ENCODE data around the gene SNAI3. TPM values are rescaled to one million over a fixed set of nuclear protein-coding genes. Genes with fewer than 3 reads are reported as not detected.
A peak's percentile ranks its signal among the peaks of the same experiment; 100 is the strongest.

Gene SNAI3
- total and polyA plus RNA-seq, 2 of the 4 experiments (the other 2 are of a cell fraction): 0.21 TPM; not detected in 1

GRCh38 chr16:88651989-88652761, 34.1 kb downstream of the SNAI3 start:
- peaks cover 0 to 20% of the 10 kb centered on the region in 2 experiments; a peak in 1 of 4 replicates for H3K79me1 ChIP-seq (ENCODE audit: low read depth in 1 of 2, low read length in 2 of 2)
- no peak overlapping the region for H4K91ac ChIP-seq (ENCODE audit: insufficient read depth, low read depth, low read length)
- in situ Hi-C loops (cut with MboI; ENCODE audit: low sequenced_read_pairs) (no loop called here), intact Hi-C loops (cut with micrococcal nuclease) (no loop called here), dilution Hi-C loops (cut with HindIII; ENCODE audit: low sequenced_read_pairs, unreplicated experiment) (no loop called here)
- no peak overlapping the region for H3K4ac ChIP-seq (ENCODE audit: low read depth, low read length)
- no peak overlapping the region for H2AK5ac ChIP-seq (ENCODE audit: low read depth, low read length)
- H3K4me2 ChIP-seq (ENCODE audit: low read depth, low read length): no peak overlapping the region
- H3K27ac ChIP-seq (ENCODE audit: insufficient read depth, low read length): no peak overlapping the region
- peaks cover 5% of the 10 kb centered on the region; the same call in 1 of the 2 replicates for H3K4me1 ChIP-seq (ENCODE audit: control insufficient read depth, insufficient read depth, low read length)
- H2BK5ac ChIP-seq (ENCODE audit: low read depth, low read length, poor library complexity, severe bottlenecking): no peak overlapping the region
- no peak overlapping the region for H4K8ac ChIP-seq (ENCODE audit: low read depth in 2 of 2, low read length in 2 of 2)
- no peaks in the 10 kb centered on the region for H3K9me3 ChIP-seq (ENCODE audit: control insufficient read depth, insufficient read depth, low read length)
- H3K56ac ChIP-seq (ENCODE audit: extremely low read depth, insufficient read depth, low read length): no peak overlapping the region
- no peak overlapping the region for H3K9ac ChIP-seq (ENCODE audit: low read depth, low read length)
- no peak overlapping the region for H4K5ac ChIP-seq (ENCODE audit: low read depth, low read length)
- H2AFZ ChIP-seq (replicated peaks; ENCODE audit: low read length, poor library complexity): peak overlapping the region; percentile 32
- TF ChIP-seq CEBPB (IDR thresholded peaks at IDR 0.05; ENCODE audit: low read depth, low read length): no peak
- no peak for TF ChIP-seq RCOR1 (IDR thresholded peaks at IDR 0.05; ENCODE audit: insufficient replicate concordance, low read length)
- no peak for TF ChIP-seq FOS (IDR thresholded peaks at IDR 0.05; ENCODE audit: low read depth, low read length)
- no peak for TF ChIP-seq CHD1 (IDR thresholded peaks at IDR 0.05; ENCODE audit: low read depth, low read length)
- TF ChIP-seq ELK1 (IDR thresholded peaks at IDR 0.05; ENCODE audit: borderline replicate concordance, low read depth, low read length): no peak
- H3K23ac ChIP-seq (ENCODE audit: low read depth, low read length): no peak overlapping the region
- no peak for DNase-seq
- no TSS peak for BruUV-seq (replicated peaks)
- no peak overlapping the region for H2BK15ac ChIP-seq (ENCODE audit: low read depth, low read length)
- H3K18ac ChIP-seq (ENCODE audit: low read depth, low read length): no peak overlapping the region
- peaks cover 13% of the 10 kb centered on the region for H3K36me3 ChIP-seq (ENCODE audit: control insufficient read depth, insufficient read depth, low read length)
- ChIA-PET CTCF (no interaction called here), POLR2A (ENCODE audit: unreplicated experiment) (no interaction called here)
- peaks cover 3% of the 10 kb centered on the region; the same call in 1 of the 2 replicates for H4K20me1 ChIP-seq (ENCODE audit: insufficient read depth, low read length)
- 100% methylated on average over 10 of the region's 29 CpGs; no CpG with 5 or more reads in 1 of the 2 experiments for WGBS, 2 experiments (ENCODE audit: extremely low coverage in 2 of 2, insufficient read length in 1 of 2)
- H3K14ac ChIP-seq (replicated peaks; ENCODE audit: low read depth, low read length): no peak overlapping the region
- no peak overlapping the region for H3K4me3 ChIP-seq (ENCODE audit: insufficient read depth, low read depth, low read length)
- no peak overlapping the region for H2BK20ac ChIP-seq (ENCODE audit: low read depth, low read length)
- no peaks in the 10 kb centered on the region for H3K9me1 ChIP-seq (ENCODE audit: insufficient read depth, low read length)
- peak overlapping the region; percentile 81 for H2AK9ac ChIP-seq (replicated peaks; ENCODE audit: low read depth, low read length, poor library complexity)
- no peak overlapping the region for H2BK120ac ChIP-seq (ENCODE audit: low read depth, low read length)
- H3K27me3 ChIP-seq (ENCODE audit: control insufficient read depth, insufficient read depth, low read length): no peaks in the 10 kb centered on the region
- ATAC-seq (ENCODE audit: low read depth): no peak

Data from IMR-90 (cell line).